DOHH2 (cell line): Measurements from ENCODE around the gene EFCAB14.

Experiments used
- H3F3A ChIP-seq: fragments of 200-600 bp; sonication (generic), shearing (Covaris generic); 2 replicates; pipeline ENCODE4 v1.6.0; 2016; ENCODE audit warnings: antibody characterized with exemption, mild to moderate bottlenecking; ENCODE audit not compliant: control insufficient read depth, insufficient read depth
- H3K27ac ChIP-seq: fragments of 200-600 bp; sonication (generic); 2 replicates; pipeline ENCODE4 v1.5.1; 2014; ENCODE audit warnings: low read depth, mild to moderate bottlenecking, low read length, moderate library complexity
- H3K27me3 ChIP-seq: fragments of 200-600 bp; sonication (generic); 2 replicates; pipeline ENCODE4 v1.6.1; 2014; ENCODE audit warnings: mild to moderate bottlenecking, low read length, mixed read lengths; ENCODE audit not compliant: control insufficient read depth
- H3K36me3 ChIP-seq: fragments of 200-600 bp; sonication (generic); 2 replicates; pipeline ENCODE4 v1.6.1; 2014; ENCODE audit warnings: mild to moderate bottlenecking, low read length, moderate library complexity, mixed read lengths; ENCODE audit not compliant: control insufficient read depth
- H3K4me1 ChIP-seq: fragments of 200-600 bp; sonication (generic); 2 replicates; pipeline ENCODE4 v1.6.1; 2014; ENCODE audit warnings: mild to moderate bottlenecking, low read length, mixed read lengths; ENCODE audit not compliant: control insufficient read depth
- H3K4me2 ChIP-seq: fragments of 200-600 bp; sonication (generic); 2 replicates; pipeline ENCODE4 v1.6.0; 2014; ENCODE audit warnings: mild to moderate bottlenecking, low read length, moderate library complexity
- H3K4me3 ChIP-seq: fragments of 200-600 bp; sonication (generic); 2 replicates; pipeline ENCODE4 v1.5.1; 2014; ENCODE audit warnings: mild to moderate bottlenecking, low read length, mixed read lengths
- H3K79me2 ChIP-seq: fragments of 200-600 bp; sonication (generic); 2 replicates; pipeline ENCODE4 v1.6.1; 2014; ENCODE audit warnings: mild to moderate bottlenecking, low read length, mixed read lengths; ENCODE audit not compliant: control insufficient read depth
- H3K9me2 ChIP-seq: fragments of 200-600 bp; sonication (generic); replicated peaks from 2 replicates; pipeline ENCODE4 v1.6.1; 2014; ENCODE audit warnings: mild to moderate bottlenecking, low read length, mixed read lengths; ENCODE audit not compliant: control insufficient read depth
- H3K9me3 ChIP-seq: fragments of 200-600 bp; sonication (generic); 2 replicates; pipeline ENCODE4 v1.6.1; 2014; ENCODE audit warnings: antibody characterized with exemption, low read length, mixed read lengths; ENCODE audit not compliant: control insufficient read depth, insufficient read depth
- H4K20me1 ChIP-seq: fragments of 200-600 bp; sonication (generic); 2 replicates; pipeline ENCODE4 v1.6.0; 2014; ENCODE audit warnings: low read depth, mild to moderate bottlenecking, antibody characterized with exemption, low read length, moderate library complexity; ENCODE audit not compliant: control insufficient read depth, insufficient read depth
- CTCF ChIP-seq: fragments of 200-600 bp; sonication (generic); IDR thresholded peaks from one replicate; pipeline ENCODE4 v1.5.1; 2014; ENCODE audit warnings: antibody characterized with exemption, mild to moderate bottlenecking, low read depth, low read length; ENCODE audit not compliant: poor library complexity, severe bottlenecking
- EZH2phosphoT487 ChIP-seq: fragments of 200-600 bp; sonication (generic); IDR thresholded peaks from 2 replicates; pipeline ENCODE4 v1.6.1; 2017; ENCODE audit warnings: borderline replicate concordance, mild to moderate bottlenecking, antibody characterized with exemption, low read length, moderate library complexity, mixed read lengths

EFCAB14 gene

GRCh38 chr1:46659307-46659870 lies 59.5 kb downstream of the EFCAB14 start:
- TF ChIP-seq CTCF (no peak), EZH2phosphoT487 (no peak)
- Histone ChIP-seq H3K4me1 (no peaks in the 10 kb centered on the region), H3K36me3 (peaks cover 45% of the 10 kb centered on the region), H3K27me3 (no peaks in the 10 kb centered on the region), H3K27ac (no peak overlapping the region), H3F3A (no peaks in the 10 kb centered on the region), H3K9me2 (no peaks in the 10 kb centered on the region), H3K4me2 (no peak overlapping the region), H4K20me1 (no peaks in the 10 kb centered on the region), H3K4me3 (no peak overlapping the region), H3K9me3 (no peaks in the 10 kb centered on the region), H3K79me2 (no peaks in the 10 kb centered on the region)

- Histone ChIP-seq H3K9me2 (no peaks in the 10 kb centered on the region), H3K27me3 (no peaks in the 10 kb centered on the region), H3K4me1 (no peaks in the 10 kb centered on the region), H3K4me3 (no peak overlapping the region), H3K27ac (no peak overlapping the region), H4K20me1 (no peaks in the 10 kb centered on the region), H3K79me2 (no peaks in the 10 kb centered on the region), H3K9me3 (no peaks in the 10 kb centered on the region), H3K4me2 (no peak overlapping the region), H3K36me3 (peaks cover 44% of the 10 kb centered on the region), H3F3A (no peaks in the 10 kb centered on the region)
- TF ChIP-seq EZH2phosphoT487 (no peak), CTCF (no peak)
These were observed 61.1 kb downstream of the EFCAB14 start for GRCh38 chr1:46657775-46658174.

GRCh38 chr1:46656643-46657042 lies 62.3 kb downstream of the EFCAB14 start:
- Histone ChIP-seq H3F3A (no peaks in the 10 kb centered on the region), H3K9me3 (no peaks in the 10 kb centered on the region), H3K4me1 (no peaks in the 10 kb centered on the region), H3K36me3 (peaks cover 50% of the 10 kb centered on the region), H3K79me2 (no peaks in the 10 kb centered on the region), H4K20me1 (no peaks in the 10 kb centered on the region), H3K27me3 (no peaks in the 10 kb centered on the region), H3K9me2 (no peaks in the 10 kb centered on the region), H3K27ac (no peak overlapping the region), H3K4me3 (no peak overlapping the region), H3K4me2 (no peak overlapping the region)
- no peak for TF ChIP-seq CTCF
- TF ChIP-seq EZH2phosphoT487, result no peak
